ENCODE results near the gene APBB2.

APBB2 gene

DNA sequence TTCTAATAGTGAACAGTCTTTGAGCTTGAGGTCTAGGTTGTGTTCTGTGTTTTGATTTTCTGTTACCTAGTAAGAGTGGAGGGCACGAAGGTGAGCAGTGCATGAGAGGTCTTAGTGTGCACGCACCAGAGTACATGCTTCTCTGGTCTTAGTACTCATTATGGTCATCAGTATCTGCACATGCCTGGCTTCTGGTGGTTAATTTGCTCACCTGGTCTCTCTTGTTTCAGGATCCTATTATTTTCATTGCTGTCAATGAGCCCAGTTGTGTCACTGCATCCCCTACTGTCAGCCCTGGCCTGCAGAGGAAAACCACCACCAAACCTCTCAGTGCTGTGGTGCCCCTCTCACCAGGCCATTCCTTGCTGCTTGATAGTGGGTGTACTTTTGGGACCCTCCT lies 409.7 kb downstream of the APBB2 start:
- DNase-seq, result no peak

DNA sequence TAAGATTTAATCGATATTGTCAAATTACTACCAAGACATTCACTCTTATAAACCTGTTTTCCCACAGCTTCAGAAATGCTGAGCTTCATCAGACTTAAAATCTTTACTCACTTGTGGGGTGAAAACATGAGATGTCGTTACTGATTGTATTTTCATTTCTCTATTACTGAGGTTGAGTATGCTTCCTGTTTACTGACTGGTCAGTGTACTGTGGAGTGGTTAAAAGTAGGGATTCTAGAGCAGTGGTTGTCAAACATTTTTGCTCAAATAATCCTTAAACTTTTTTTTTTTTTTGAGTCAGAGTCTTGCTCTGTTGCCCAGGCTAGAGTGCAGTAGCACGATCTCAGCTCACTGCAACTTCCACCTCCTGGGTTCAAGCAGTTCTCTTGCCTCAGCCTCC lies 414.3 kb downstream of the APBB2 start:
- no peak for DNase-seq

DNA sequence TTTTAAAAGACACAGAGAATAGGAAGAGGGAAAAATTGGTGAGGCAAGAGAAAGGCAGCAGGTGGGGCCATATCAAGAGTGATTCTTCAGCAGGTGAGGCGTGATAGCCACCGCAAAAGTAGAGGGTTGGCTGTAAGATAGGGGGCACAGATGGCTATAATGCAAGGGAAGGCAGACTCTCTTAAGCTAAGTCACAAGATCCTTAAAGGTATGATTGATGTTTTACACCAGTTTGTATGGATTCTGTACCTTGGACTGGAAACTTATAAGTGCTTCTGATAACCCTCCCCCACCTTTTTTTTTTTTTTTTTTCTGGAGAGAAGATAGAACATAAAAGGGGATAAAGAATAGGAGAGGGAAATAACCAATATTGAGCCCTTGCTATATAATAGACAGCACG lies 424.6 kb downstream of the APBB2 start:
- DNase-seq, result no peak

DNA sequence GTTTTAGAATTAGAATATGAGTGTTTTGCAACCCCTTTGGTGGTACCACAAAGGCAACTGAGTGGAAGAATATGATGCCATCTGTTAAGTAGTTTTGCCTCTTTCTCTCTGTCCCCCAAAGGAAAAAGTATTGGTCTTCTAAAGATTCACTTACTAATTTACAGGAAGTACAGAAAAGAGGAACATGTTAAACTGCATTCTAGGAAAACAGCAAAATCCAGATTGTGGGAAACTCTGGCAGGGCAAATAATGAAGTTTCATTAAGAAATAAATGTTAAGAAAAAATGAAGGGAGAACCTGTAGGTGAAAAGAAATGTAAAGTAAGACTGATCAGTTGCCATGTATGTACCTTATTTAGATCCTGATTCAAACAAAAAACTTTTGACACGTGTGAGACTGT lies 425.3 kb downstream of the APBB2 start:
- no peak for DNase-seq

DNA sequence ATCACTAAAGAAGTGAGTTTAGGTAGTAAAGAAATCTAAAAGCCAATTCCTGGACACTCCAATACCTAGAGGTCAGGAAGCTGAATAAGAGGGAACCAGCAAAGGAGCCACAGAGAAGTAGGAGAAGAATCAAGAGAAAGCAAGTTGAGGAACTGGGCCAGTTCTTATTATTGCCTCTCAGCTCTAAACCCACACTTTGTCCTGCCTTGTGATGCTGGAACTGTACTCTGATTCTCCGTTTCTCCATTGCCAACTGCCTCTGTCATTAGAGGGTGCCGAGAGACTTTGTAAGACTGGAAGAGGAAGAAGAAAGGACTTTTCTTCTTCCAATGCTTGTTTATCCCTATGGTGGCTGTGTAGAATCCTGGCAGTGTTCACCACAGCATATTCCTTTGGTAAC lies 426.0 kb downstream of the APBB2 start:
- no peak for DNase-seq

DNA sequence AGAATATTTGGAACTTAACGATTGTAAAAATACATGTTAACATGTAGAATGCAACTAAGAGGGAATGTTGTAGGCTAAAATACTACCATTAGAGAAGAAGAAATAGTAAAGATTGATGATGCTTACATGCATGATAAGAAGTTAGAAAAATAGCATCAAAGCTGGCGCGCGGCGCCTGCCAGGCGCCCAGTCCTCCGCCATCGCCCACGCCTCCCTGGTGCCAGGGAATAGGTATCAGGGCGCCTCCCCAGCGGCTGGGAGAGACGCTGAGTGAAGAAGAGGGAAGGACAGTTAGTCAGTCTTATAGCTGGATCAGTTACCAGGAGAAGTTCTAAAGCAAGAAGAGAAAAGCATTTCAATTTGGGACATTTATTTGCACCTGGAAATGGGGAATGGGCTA lies 428.6 kb downstream of the APBB2 start:
- DNase-seq, result no peak

DNA sequence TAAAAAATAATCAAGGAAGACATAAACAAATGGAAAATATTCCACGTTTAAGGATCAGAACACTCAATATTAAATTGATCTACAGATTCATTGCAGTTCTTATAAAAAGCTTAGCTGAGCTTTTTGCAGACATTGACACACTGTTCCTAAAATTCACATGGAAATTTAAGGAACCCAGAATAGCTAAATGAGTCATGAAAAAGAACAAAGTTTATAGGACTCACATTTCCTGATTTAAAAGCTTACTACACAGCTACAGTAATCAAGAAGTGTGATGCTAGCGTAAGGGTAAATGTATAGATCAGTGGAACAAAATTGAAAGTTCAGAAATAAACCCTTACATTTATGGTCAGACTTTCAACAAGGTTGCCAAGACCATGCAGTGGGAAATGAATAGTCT lies 431.5 kb downstream of the APBB2 start:
- no peak for DNase-seq

DNA sequence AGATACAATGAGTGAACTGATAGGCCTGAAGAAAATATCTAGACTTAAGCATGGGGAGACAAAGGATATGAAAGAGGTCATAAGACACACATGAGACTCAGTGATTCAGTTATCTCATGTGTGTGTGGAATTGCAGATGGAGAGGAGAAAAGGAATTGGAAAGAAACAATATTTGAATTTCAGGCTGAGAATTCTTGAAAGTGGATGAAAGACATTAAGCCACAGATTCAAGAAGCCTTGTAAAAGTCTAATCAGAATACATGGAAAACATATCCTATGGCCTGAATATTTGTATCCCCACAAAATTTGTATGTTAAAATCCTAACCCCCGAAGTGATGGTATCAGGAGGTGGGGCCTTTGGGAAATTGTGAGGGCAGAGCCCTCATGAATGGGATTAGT lies 436.3 kb downstream of the APBB2 start:
- no peak for DNase-seq

DNA sequence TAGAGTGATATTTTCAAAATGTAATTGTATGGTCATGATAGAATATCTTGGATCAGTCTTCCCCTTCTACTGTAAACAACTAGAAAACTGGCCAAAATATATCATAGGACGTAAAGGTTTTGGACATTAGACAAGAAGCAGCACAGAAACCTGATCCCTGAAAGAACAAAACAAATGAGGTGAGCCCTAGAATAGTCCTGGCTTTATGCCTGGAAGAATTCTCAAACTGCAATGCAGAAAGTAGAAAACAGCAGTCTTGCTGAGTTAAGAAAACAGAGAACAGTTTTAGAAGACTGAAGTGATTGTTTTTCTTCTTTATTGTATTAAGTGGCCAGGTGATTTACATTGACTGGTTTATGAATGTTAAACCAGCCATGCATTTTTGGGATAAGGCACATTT lies 445.1 kb downstream of the APBB2 start:
- DNase-seq, result no peak

DNA sequence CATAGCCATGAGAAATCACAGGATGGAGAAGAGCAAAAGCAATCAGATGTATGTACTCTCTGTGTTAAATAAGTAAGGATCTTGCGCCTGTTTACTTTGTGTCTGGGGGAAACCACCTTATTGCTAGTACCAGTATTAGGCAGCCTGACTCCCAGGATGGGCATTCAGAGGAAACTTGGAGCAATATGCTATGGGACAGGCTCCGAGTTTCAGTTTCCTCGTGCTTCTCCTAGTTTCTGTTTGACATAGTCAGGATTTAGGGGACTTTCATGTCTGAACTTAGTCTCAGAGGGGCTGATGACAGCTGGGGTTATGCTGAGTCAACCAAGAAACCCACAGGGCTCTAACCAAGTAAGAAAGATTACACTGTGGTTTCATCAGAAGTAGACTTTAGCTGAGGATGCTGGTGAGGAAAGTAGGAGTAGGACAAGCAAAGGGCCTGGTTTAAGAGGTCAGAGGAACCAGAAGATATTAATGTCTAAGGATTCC lies 451.1 kb downstream of the APBB2 start:
- DNase-seq, result peak; percentile 91

Measured in activated CD4-positive, alpha-beta T cell treated with anti-CD3 and anti-CD28 coated beads, Interleukin-2, amount 50 U/mL, for 16 hours (primary cell).